HCT116 (cell line): Measurements from ENCODE around the gene DAAM2. TPM values are rescaled to one million over a fixed set of nuclear protein-coding genes. Genes with fewer than 3 reads are reported as not detected.

ENCODE experiments used
- ATAC-seq: fragments of 200-7000 bp; cut with Tn5 transposase; 2 replicates; pipeline ENCODE4 v1.9.1; 2020; ENCODE audit warnings: mild to moderate bottlenecking, moderate library complexity
- BruUV-seq: library from RNA; stranded (reverse); fragments of 400-500 nt; replicated peaks from 2 replicates; lab custom pipeline; 2021; lab: Mats Ljungman, UMichigan
- CTCF ChIA-PET: fragments of 300-600 bp; sonication (Branson Sonifier 250); formaldehyde crosslinking; loops from one replicate; lab custom pipeline; 2021; ENCODE audit warnings: antibody characterized with exemption; lab: Charles Lee
- POLR2A ChIA-PET: fragments of 300-600, 350-600 bp; sonication (Branson Sonifier 250); formaldehyde crosslinking; loops from one replicate; lab custom pipeline; 2021; ENCODE audit warnings: antibody characterized with exemption; lab: Charles Lee
- RAD21 ChIA-PET, 2 experiments: fragments of 300-600 bp; sonication (Branson Sonifier 250); formaldehyde crosslinking; loops; one replicate each; lab custom pipeline; 2023; ENCODE audit warnings: low total read pairs in 2 of 2; ENCODE audit not compliant: uncharacterized antibody in 2 of 2, unreplicated experiment in 2 of 2, low non-redundant PET in 1 of 2; lab: Charles Lee
- DNase-seq: peaks from one replicate; pipeline ENCODE4 v3.0.0-alpha.2; 2010; ENCODE audit warnings: low read depth, low spot score
- H2AFZ ChIP-seq: fragments of 200-600 bp; shearing (Covaris generic), sonication (generic); 2 replicates; pipeline ENCODE4 v1.6.1; 2017; ENCODE audit warnings: low read depth, mixed run types, mixed read lengths, antibody characterized with exemption, low read length; ENCODE audit not compliant: poor library complexity, severe bottlenecking
- H3K27ac ChIP-seq: 2 replicates; pipeline ENCODE4 v1.5.1; 2012; ENCODE audit warnings: low read depth, low read length
- H3K27me3 ChIP-seq: fragments of 200-600 bp; sonication (generic); 2 replicates; pipeline ENCODE4 v1.6.1; 2016; ENCODE audit warnings: mixed run types, low read length, mixed read lengths; ENCODE audit not compliant: insufficient read depth
- H3K36me3 ChIP-seq, 2 experiments: fragments of 200-500 bp in 1 of 2; fragments of 200-600 bp in 1 of 2; sonication (Bioruptor generic) in 1 of 2; sonication (generic) in 1 of 2; 2 replicates each; pipeline versions ENCODE4 v1.5.1 to v1.6.1; 2014 to 2016; ENCODE audit warnings: low read length in 2 of 2, inconsistent platforms in 1 of 2, mixed read lengths in 1 of 2, mixed run types in 1 of 2; ENCODE audit not compliant: insufficient read depth in 2 of 2, control insufficient read depth in 1 of 2
- H3K4me1 ChIP-seq, 2 experiments: fragments of 200-600 bp in 1 of 2; sonication (generic) in 1 of 2; 2 replicates each; pipeline versions ENCODE4 v1.5.1 to v1.6.1; 2012 to 2017; ENCODE audit warnings: low read length in 2 of 2, inconsistent platforms in 1 of 2, mild to moderate bottlenecking in 1 of 2, mixed read lengths in 1 of 2, mixed run types in 1 of 2, moderate library complexity in 1 of 2; ENCODE audit not compliant: insufficient read depth in 2 of 2, control insufficient read depth in 1 of 2
- H3K4me2 ChIP-seq: fragments of 200-600 bp; sonication (generic); 2 replicates; pipeline ENCODE4 v1.6.1; 2017; ENCODE audit warnings: mixed run types, low read length, mixed read lengths
- H3K4me3 ChIP-seq, 2 experiments: fragments of 200-600 bp in 1 of 2; sonication (generic) in 1 of 2; replicated peaks in 1 of 2; 2 replicates each; pipeline ENCODE4 v1.5.1; 2011 to 2016; ENCODE audit warnings: low read length in 2 of 2, control low read depth in 1 of 2, low read depth in 1 of 2, mild to moderate bottlenecking in 1 of 2, mixed read lengths in 1 of 2, mixed run types in 1 of 2
- H3K79me2 ChIP-seq: fragments of 200-600 bp; sonication (generic); 2 replicates; pipeline ENCODE4 v1.6.1; 2017; ENCODE audit warnings: mild to moderate bottlenecking, mixed run types, low read length, moderate library complexity, mixed read lengths; ENCODE audit not compliant: insufficient read depth
- H3K9ac ChIP-seq: fragments of 200-600 bp; sonication (generic); 2 replicates; pipeline ENCODE4 v1.6.1; 2016; ENCODE audit warnings: low read length, mixed read lengths
- H3K9me2 ChIP-seq: fragments of 200-600 bp; sonication (generic), shearing (Covaris generic); 2 replicates; pipeline ENCODE4 v1.6.1; 2017; ENCODE audit warnings: mixed run types, mild to moderate bottlenecking, moderate library complexity; ENCODE audit not compliant: insufficient read depth
- H3K9me3 ChIP-seq, 2 experiments: fragments of 200-500 bp in 1 of 2; fragments of 200-600 bp in 1 of 2; sonication (Bioruptor generic) in 1 of 2; sonication (generic) in 1 of 2; 2 replicates each; pipeline ENCODE4 v1.6.1; 2014 to 2017; ENCODE audit warnings: low read length in 2 of 2, mixed read lengths in 2 of 2, inconsistent platforms in 1 of 2, low read depth in 1 of 2, mild to moderate bottlenecking in 1 of 2, mixed run types in 1 of 2, moderate library complexity in 1 of 2; ENCODE audit not compliant: control insufficient read depth in 1 of 2, insufficient read depth in 1 of 2
- H4K20me1 ChIP-seq: fragments of 200-600 bp; sonication (generic), shearing (Covaris generic); 2 replicates; pipeline ENCODE4 v1.6.1; 2017; ENCODE audit warnings: mixed run types, mild to moderate bottlenecking, moderate library complexity; ENCODE audit not compliant: insufficient read depth
- CBX3 ChIP-seq: IDR thresholded peaks from 2 replicates; pipeline ENCODE4 v1.6.1; 2012; ENCODE audit warnings: low read depth
- CEBPB ChIP-seq: IDR thresholded peaks from 2 replicates; pipeline ENCODE4 v1.6.1; 2012; ENCODE audit warnings: low read depth
- EGR1 ChIP-seq: IDR thresholded peaks from 2 replicates; pipeline ENCODE4 v1.6.1; 2012; ENCODE audit warnings: low read depth
- ELF1 ChIP-seq: IDR thresholded peaks from 2 replicates; pipeline ENCODE4 v1.6.1; 2012; ENCODE audit warnings: low read depth, borderline replicate concordance
- EZH2phosphoT487 ChIP-seq: fragments of 200-600 bp; IDR thresholded peaks from 2 replicates; pipeline ENCODE4 v1.6.1; 2018; ENCODE audit warnings: antibody characterized with exemption, borderline replicate concordance
- FOSL1 ChIP-seq: IDR thresholded peaks from 2 replicates; pipeline ENCODE4 v1.6.1; 2012; ENCODE audit warnings: low read depth
- JUND ChIP-seq: IDR thresholded peaks from 2 replicates; pipeline ENCODE4 v1.6.1; 2012
- POLR2A ChIP-seq: IDR thresholded peaks from 2 replicates; pipeline ENCODE4 v1.7.0; 2011; ENCODE audit warnings: borderline replicate concordance; ENCODE audit not compliant: insufficient read depth, insufficient read length; ENCODE audit errors: extremely low read depth
- RAD21 ChIP-seq: IDR thresholded peaks from 2 replicates; pipeline ENCODE4 v1.6.1; 2012; ENCODE audit warnings: low read depth, mild to moderate bottlenecking
- SP1 ChIP-seq: IDR thresholded peaks from 2 replicates; pipeline ENCODE4 v1.6.1; 2012; ENCODE audit warnings: low read depth
- SRF ChIP-seq: IDR thresholded peaks from 2 replicates; pipeline ENCODE4 v1.6.1; 2012; ENCODE audit warnings: low read depth
- TCF7L2 ChIP-seq: IDR thresholded peaks from 2 replicates; pipeline ENCODE4 v1.7.0; 2011; ENCODE audit warnings: borderline replicate concordance, inconsistent platforms; ENCODE audit not compliant: insufficient read depth, insufficient read length; ENCODE audit errors: extremely low read depth
- YY1 ChIP-seq: IDR thresholded peaks from 2 replicates; pipeline ENCODE4 v1.6.1; 2011; ENCODE audit warnings: low read length, low read depth, moderate library complexity, mild to moderate bottlenecking; ENCODE audit not compliant: insufficient replicate concordance; ENCODE audit errors: extremely low read depth
- ZBTB33 ChIP-seq: IDR thresholded peaks from 2 replicates; pipeline ENCODE4 v1.6.1; 2011; ENCODE audit warnings: mild to moderate bottlenecking, low read length, moderate library complexity; ENCODE audit not compliant: insufficient replicate concordance; ENCODE audit errors: extremely low read depth
- ZFX ChIP-seq: fragments of 450-650 bp; IDR thresholded peaks from 2 replicates; pipeline ENCODE4 v1.6.1; 2017
- ZNF274 ChIP-seq: fragments of 200-500 bp; sonication (Bioruptor generic); IDR thresholded peaks from 2 replicates; pipeline ENCODE4 v1.6.1; 2014; ENCODE audit warnings: mild to moderate bottlenecking, low read depth, low read length, inconsistent platforms
- intact Hi-C: fragments of 100-400 bp; cut with micrococcal nuclease; formaldehyde crosslinking; loops from 2 replicates; pipeline ENCODE4 v1.10.0; 2022
- total RNA-seq: library from RNA; stranded (reverse); gene quantifications from one replicate; pipeline ENCODE4 v1.2.1, GENCODE V29; 2021; ENCODE audit not compliant: unreplicated experiment
- TF ChIP-seq, protein P1 (sequence below): IDR thresholded peaks from 2 replicates; pipeline ENCODE4 v1.6.1; 2012
- TF ChIP-seq, protein P2 (sequence below), 3 experiments: fragments of 200-600 bp in 1 of 3; sonication (generic) in 1 of 3; IDR thresholded peaks in 2 of 3; conservative IDR thresholded peaks in 1 of 3; 2 replicates each; pipeline ENCODE4 v1.5.1; 2012 to 2017; ENCODE audit warnings: low read depth in 2 of 3, low read length in 2 of 3, antibody characterized with exemption in 1 of 3, borderline replicate concordance in 1 of 3, control low read depth in 1 of 3, mild to moderate bottlenecking in 1 of 3, mixed read lengths in 1 of 3, mixed run types in 1 of 3, moderate library complexity in 1 of 3; ENCODE audit not compliant: insufficient read depth in 1 of 3

The DAAM2 gene
- total RNA-seq, 1 experiment from 2014 or later: not detected

DNA sequence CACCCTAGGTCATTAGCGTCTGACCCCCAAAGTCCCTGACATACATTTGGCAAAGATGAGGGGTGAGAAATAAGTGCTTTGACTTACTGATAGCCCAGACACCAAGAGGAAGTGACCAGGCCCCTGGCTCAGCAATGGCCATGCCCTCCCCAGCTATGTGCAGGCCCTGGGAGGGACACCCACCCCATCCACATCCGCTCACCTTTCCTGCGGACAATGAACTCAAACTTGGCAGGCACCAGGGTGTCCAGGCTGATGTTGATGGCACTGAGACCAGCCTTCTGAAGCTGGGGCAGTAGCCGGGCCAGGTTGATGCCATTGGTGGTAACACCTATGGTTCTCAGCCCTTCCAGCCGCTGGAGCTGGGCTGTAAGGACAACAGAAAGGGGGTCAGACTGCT lies 123.7 kb downstream of the DAAM2 start:
- ChIA-PET CTCF (no interaction called here), RAD21 (no interaction called here), POLR2A (no interaction called here)
- TF ChIP-seq JUND (no peak), FOSL1 (no peak), ZBTB33 (no peak), TCF7L2 (no peak), ZNF274 (no peak), SRF (no peak), EGR1 (no peak), ZFX (no peak), ELF1 (no peak), RAD21 (no peak), POLR2A (no peak), CBX3 (no peak), YY1 (no peak), SP1 (no peak), EZH2phosphoT487 (no peak), CEBPB (no peak)
- TF ChIP-seq, protein P1, sequence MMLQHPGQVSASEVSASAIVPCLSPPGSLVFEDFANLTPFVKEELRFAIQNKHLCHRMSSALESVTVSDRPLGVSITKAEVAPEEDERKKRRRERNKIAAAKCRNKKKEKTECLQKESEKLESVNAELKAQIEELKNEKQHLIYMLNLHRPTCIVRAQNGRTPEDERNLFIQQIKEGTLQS: no peak
- TF ChIP-seq, protein P2, sequence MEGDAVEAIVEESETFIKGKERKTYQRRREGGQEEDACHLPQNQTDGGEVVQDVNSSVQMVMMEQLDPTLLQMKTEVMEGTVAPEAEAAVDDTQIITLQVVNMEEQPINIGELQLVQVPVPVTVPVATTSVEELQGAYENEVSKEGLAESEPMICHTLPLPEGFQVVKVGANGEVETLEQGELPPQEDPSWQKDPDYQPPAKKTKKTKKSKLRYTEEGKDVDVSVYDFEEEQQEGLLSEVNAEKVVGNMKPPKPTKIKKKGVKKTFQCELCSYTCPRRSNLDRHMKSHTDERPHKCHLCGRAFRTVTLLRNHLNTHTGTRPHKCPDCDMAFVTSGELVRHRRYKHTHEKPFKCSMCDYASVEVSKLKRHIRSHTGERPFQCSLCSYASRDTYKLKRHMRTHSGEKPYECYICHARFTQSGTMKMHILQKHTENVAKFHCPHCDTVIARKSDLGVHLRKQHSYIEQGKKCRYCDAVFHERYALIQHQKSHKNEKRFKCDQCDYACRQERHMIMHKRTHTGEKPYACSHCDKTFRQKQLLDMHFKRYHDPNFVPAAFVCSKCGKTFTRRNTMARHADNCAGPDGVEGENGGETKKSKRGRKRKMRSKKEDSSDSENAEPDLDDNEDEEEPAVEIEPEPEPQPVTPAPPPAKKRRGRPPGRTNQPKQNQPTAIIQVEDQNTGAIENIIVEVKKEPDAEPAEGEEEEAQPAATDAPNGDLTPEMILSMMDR (IDR thresholded peaks at IDR 0.05 in 2 of 3, conservative IDR thresholded peaks at IDR 0.05 in 1 of 3; ENCODE audit: borderline replicate concordance in 1 of 3, insufficient read depth in 1 of 3, low read depth in 2 of 3, low read length in 2 of 3): no peak
- Histone ChIP-seq H3K27ac (no peak overlapping the region), H3K4me3 (no peak overlapping the region), H2AFZ (no peak overlapping the region), H3K9ac (no peak overlapping the region), H3K79me2 (no peaks in the 10 kb centered on the region), H4K20me1 (no peaks in the 10 kb centered on the region), H3K36me3 (no peaks in the 10 kb centered on the region; a peak in 1 of 4 replicates), H3K9me2 (no peaks in the 10 kb centered on the region), H3K9me3 (no peaks in the 10 kb centered on the region), H3K27me3 (no peaks in the 10 kb centered on the region), H3K4me2 (no peak overlapping the region), H3K4me1 (no peaks in the 10 kb centered on the region)
- BruUV-seq: no TSS peak
- no peak for ATAC-seq
- intact Hi-C loops: no loop called here
- no peak for DNase-seq
